Lung (tissue), 12 donors: ENCODE measurements around the gene RGS16. TPM values are rescaled to one million over a fixed set of nuclear protein-coding genes. Genes with fewer than 3 reads are reported as not detected.

Source experiments
- ATAC-seq: fragments of 200-7000 bp; cut with Tn5 transposase; one replicate; pipeline ENCODE4 v1.9.1; 2020; ENCODE audit warnings: moderate number of reproducible peaks; ENCODE audit not compliant: insufficient read depth, low FRiP score
- DNase-seq, 3 donors: peaks; one replicate each; pipeline ENCODE4 v3.0.0-alpha.2; 2013 to 2017
- H3K27ac ChIP-seq, 2 donors: one replicate each; pipeline ENCODE4 v1.5.1; 2013; ENCODE audit warnings: mild to moderate bottlenecking in 2 of 2, moderate library complexity in 2 of 2, control low read depth in 1 of 2, inconsistent platforms in 1 of 2, low read depth in 1 of 2, low read length in 1 of 2
- H3K27me3 ChIP-seq, 3 donors: one replicate each; pipeline ENCODE4 v1.5.1; 2013; ENCODE audit warnings: low read length in 2 of 3; ENCODE audit not compliant: control insufficient read depth in 3 of 3, insufficient read depth in 3 of 3
- H3K36me3 ChIP-seq, 4 donors: one replicate each; pipeline ENCODE4 v1.5.1; 2013; ENCODE audit warnings: low read length in 4 of 4, mild to moderate bottlenecking in 1 of 4, moderate library complexity in 1 of 4; ENCODE audit not compliant: control insufficient read depth in 4 of 4, insufficient read depth in 4 of 4
- H3K4me1 ChIP-seq, 5 donors: one replicate each; pipeline ENCODE4 v1.5.1; 2013; ENCODE audit warnings: low read length in 5 of 5, mild to moderate bottlenecking in 2 of 5, moderate library complexity in 1 of 5; ENCODE audit not compliant: control insufficient read depth in 5 of 5, insufficient read depth in 5 of 5
- H3K4me3 ChIP-seq: one replicate; pipeline ENCODE4 v1.5.1; 2013; ENCODE audit warnings: mild to moderate bottlenecking, control low read depth, moderate library complexity
- H3K9ac ChIP-seq, 2 donors: one replicate each; pipeline ENCODE4 v1.5.1; 2013; ENCODE audit warnings: low read length in 2 of 2, control low read depth in 1 of 2; ENCODE audit not compliant: insufficient read depth in 1 of 2
- H3K9me3 ChIP-seq, 4 donors: one replicate each; pipeline ENCODE4 v1.5.1; 2013; ENCODE audit warnings: low read length in 3 of 4, mild to moderate bottlenecking in 1 of 4, moderate library complexity in 1 of 4; ENCODE audit not compliant: control insufficient read depth in 4 of 4, insufficient read depth in 3 of 4
- CTCF ChIP-seq: IDR thresholded peaks from 2 replicates; pipeline ENCODE4 v1.5.1; 2012; ENCODE audit warnings: mild to moderate bottlenecking; ENCODE audit errors: control extremely low read depth, extremely low read depth
- WGBS, 2 donors: extraction: QIAGEN DNeasy Blood & Tissue Kit; methylation state at CpG; one replicate each; pipeline ENCODE4 v1.1.7; 2013; 5-methylcytosine and 5-hydroxymethylcytosine counted together
- polyA plus RNA-seq, 2 donors: library from polyadenylated mRNA; stranded (reverse); fragments of 200-250 nt; gene quantifications; one replicate each; pipeline ENCODE4 v1.2.1, GENCODE V29; 2013
- total RNA-seq, 2 donors: library from RNA; depleted of rRNA in 1 of 2; stranded (reverse); fragments of >200 nt in 1 of 2; gene quantifications; one replicate each; pipeline ENCODE4 v1.2.1, GENCODE V29; 2014 to 2021
- donor health status: control.
- donor health status: control.
- donor health status: Bipolar disorder and iron deficiency.
- donor health status: healthy.
- donor health status: DM: yes; HTN: yes; CAD: no.

The RGS16 gene
- total and polyA plus RNA-seq, 4 donors: 12.3 to 26.6 (median 15.0) TPM

DNA sequence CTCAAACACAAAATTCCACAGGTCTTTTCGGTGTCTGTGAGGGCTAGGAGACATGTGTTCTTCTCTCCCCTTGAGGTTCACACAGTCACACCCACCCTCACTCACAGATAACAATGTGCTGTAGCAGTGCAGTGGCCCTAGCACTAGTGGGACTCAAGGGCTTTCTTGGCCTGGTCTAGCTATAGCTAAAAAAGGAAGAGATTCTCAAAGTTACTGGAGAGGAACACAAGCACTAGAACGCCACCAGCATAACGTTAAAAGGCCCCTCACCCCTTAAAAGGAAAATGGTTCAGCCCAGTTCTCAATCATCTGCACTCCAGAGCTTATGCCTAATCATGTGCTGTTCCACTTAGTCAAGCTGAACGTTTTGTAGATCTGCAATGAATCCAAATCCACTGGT lies 40.7 kb upstream of the RGS16 start:
- Histone ChIP-seq H3K36me3 (no peaks in the 10 kb centered on the region), H3K9ac (no peak overlapping the region), H3K27me3 (no peaks in the 10 kb centered on the region), H3K4me1 (no peaks in the 10 kb centered on the region), H3K9me3 (no peaks in the 10 kb centered on the region), H3K4me3 (no peak overlapping the region), H3K27ac (no peak overlapping the region)
- TF ChIP-seq CTCF: no peak
- 66 to 81% methylated on average over 4 of the region's 4 CpGs for WGBS, 2 donors
- no peak for DNase-seq
- ATAC-seq: no peak

DNA sequence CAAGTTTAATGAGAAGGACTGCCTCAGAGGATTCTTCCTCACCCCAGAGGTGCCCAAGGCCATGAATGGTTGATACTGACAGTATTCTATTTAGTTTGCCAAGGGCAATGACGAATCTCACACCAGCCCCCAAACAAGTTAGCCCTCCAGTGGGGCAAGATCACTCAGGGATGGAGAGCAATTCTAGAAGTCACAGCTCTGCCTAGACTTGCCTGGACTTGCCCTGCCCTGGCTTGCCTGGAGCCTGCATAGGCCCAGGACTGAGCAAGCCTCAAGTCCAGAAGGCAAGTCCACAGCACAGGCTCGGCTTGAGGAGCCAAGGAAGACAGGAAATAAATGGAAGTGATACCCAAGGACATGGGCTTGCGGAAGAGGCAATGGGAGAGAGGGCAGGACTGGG lies 39.5 kb upstream of the RGS16 start:
- no peaks in the 10 kb centered on the region for H3K36me3 ChIP-seq
- DNase-seq (no peak), ATAC-seq (no peak)
- no peak overlapping the region for H3K9ac ChIP-seq
- no peak overlapping the region for H3K27ac ChIP-seq
- WGBS, 2 donors: 88 to 93% methylated on average over 3 of the region's 3 CpGs
- H3K9me3 ChIP-seq: no peaks in the 10 kb centered on the region
- H3K4me3 ChIP-seq: no peak overlapping the region
- H3K4me1 ChIP-seq: no peaks in the 10 kb centered on the region
- H3K27me3 ChIP-seq: no peaks in the 10 kb centered on the region
- TF ChIP-seq CTCF: no peak

GRCh38 chr1:182642461-182642860 lies 38.3 kb upstream of the RGS16 start:
- no peak for TF ChIP-seq CTCF
- no peak for DNase-seq
- WGBS, 2 donors: 93 to 95% methylated on average over 8 of the region's 8 CpGs

DNA sequence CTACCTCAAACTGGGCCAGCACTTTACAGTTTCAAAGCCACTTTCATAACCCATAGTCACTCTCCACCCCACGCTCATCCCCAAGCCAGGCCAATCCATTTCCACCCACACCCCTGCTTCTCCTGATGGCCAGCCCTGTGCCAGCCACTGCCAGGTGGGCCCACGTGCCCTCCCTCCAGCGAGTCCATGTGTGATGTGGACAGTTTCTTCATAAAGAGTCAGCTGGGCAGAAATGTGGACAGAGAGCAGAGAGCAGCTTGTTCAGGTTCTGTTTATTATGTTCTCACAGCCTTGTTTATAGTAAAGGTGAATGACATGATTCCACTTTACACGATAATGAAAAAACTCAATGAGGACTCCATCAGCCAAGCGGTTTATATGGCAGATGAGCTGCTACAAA lies 37.4 kb upstream of the RGS16 start:
- DNase-seq (no peak), ATAC-seq (no peak)
- no peak overlapping the region for H3K9ac ChIP-seq
- H3K9me3 ChIP-seq: no peaks in the 10 kb centered on the region
- WGBS, 2 donors: 90 to 92% methylated on average over 5 of the region's 5 CpGs
- H3K36me3 ChIP-seq: no peaks in the 10 kb centered on the region
- H3K27me3 ChIP-seq: no peaks in the 10 kb centered on the region
- no peak overlapping the region for H3K27ac ChIP-seq
- H3K4me1 ChIP-seq: no peaks in the 10 kb centered on the region
- H3K4me3 ChIP-seq: no peak overlapping the region
- TF ChIP-seq CTCF: no peak

More at GRCh38 chr1:182642461-182642860, 38.3 kb upstream of the RGS16 start:
- H3K36me3 ChIP-seq: no peaks in the 10 kb centered on the region
- H3K27me3 ChIP-seq: no peaks in the 10 kb centered on the region
- no peaks in the 10 kb centered on the region for H3K9me3 ChIP-seq
- H3K27ac ChIP-seq: no peak overlapping the region
- no peak overlapping the region for H3K4me3 ChIP-seq
- ATAC-seq: no peak
- H3K4me1 ChIP-seq: no peaks in the 10 kb centered on the region
- H3K9ac ChIP-seq: no peak overlapping the region
